Measurements from ENCODE around the gene PHF21A. TPM values are rescaled to one million over a fixed set of nuclear protein-coding genes. Genes with fewer than 3 reads are reported as not detected.
"Not testable (repeated sequence)": the region's sequence is repeated elsewhere in the genome, so short reads cannot be mapped to it uniquely, and the experiment has no call there.

PHF21A gene
- polyA plus RNA-seq, 6 donors from 2014 or later: 0.28 to 19.0 (median 12.3) TPM

DNA sequence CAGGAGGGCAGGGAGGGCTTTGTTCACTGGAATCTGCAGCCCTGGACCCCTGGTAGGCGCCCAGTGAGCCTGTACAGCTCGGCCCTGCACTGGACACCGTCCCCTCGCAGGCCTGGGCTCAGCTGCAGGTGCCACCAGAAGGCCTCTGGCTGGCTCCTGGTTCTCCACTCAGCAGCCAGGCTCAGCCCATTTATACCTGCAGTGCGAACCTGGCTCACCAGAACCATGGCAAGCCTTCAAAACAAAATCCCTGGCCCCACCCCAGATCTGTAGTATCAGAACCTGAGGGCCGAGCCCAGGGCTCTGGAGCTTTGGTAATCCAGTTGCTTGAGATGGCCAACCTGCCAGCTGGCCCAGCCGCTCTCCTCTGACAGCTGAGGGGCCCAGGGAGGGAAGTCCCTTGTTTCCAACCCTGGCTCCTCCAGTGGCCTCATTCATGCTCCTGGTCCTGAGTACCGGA is 213.3 kb downstream of the PHF21A start:
- Mint-ChIP-seq H3K27ac (peak overlapping the region in 2 of 6 donors; percentile 34 to 41), H3K4me3 (no peak overlapping the region), H3K27me3 (no peaks in the 10 kb centered on the region), H3K4me1 (peaks cover 10 to 19% (median 11%) of the 10 kb centered on the region in 3 donors), H3K9me3 (no peaks in the 10 kb centered on the region), H3K36me3 (peaks cover 0 to 7% of the 10 kb centered on the region in 2 donors)
- DNase-seq (no peak), ATAC-seq (ENCODE audit: low read depth in 2 of 2) (no peak)

DNA sequence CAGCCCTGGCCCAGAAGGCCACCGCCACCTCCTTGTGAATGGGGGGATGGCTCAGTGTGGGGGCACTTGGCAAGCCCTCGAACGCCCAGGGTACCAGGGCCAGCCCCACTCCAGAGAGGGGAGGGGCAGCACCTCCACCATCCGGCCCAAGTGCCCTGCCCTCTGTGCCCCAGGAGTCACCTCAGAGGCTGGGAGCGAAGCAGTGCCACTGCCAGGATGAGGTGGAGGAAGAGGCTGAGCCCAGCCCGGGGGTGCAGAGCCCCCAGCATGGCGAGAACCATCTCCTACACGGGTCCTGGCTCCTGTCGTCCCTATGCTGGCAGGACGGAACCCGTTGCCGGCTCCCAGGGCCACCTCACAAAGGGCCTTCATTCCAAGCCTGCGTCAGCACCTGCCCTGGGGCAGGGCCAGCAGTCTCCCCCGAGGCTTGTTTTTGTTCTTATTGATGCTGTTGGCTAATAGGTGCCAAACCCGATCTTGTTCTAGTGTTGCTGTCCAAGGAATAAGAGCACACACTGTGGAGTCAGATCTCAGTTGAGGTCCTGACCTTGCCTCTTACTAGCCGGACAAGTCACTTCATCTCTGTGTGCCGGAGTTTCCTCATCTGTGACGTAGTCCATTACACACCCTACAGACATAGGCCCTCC is 214.2 kb downstream of the PHF21A start, which contains the start of gene FREY1:
Gene FREY1 (minus strand): TSS at position 307 of the 647 bp plus-strand sequence. CDS start 26 bp downstream, at position 281.
- Mint-ChIP-seq H3K27me3 (no peaks in the 10 kb centered on the region), H3K4me3 (peak within 1 kb of the TSS in 1 of 8 donors; percentile 15)

DNA sequence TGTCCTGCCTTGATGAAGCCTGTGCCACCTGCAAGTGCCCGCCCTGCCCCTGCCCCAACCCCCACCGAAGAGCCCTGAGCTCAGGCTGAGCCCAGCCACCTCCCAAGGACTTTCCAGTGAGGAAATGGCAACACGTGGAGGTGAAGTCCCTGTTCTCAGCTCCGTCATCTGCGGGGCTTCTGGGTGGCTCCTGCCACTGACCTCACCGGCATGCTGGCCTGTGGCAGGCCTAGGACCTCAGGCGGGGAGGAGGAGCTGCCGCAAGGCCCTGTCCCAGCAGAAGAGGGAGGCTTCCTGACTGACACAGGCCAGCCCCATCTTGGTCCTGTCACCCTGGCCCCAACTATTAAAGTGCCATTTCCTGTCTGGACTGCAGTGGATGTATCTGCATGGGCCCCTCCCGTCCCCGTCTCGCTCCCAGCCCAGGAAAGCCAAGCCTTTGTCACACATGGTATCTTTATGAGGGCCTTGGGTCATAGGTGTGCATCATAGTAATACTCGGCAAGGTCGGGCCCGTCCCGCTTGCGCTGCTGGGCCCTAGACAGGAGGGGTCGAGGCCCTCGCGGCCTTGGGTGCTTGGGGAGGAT is 215.1 kb downstream of the PHF21A start:
- H3K36me3 Mint-ChIP-seq: peaks cover 0 to 4% of the 10 kb centered on the region in 2 donors
- peaks cover 10 to 19% (median 11%) of the 10 kb centered on the region in 3 donors for H3K4me1 Mint-ChIP-seq
- no peaks in the 10 kb centered on the region for H3K9me3 Mint-ChIP-seq
- no peak overlapping the region for H3K4me3 Mint-ChIP-seq
- DNase-seq (no peak), ATAC-seq (ENCODE audit: low read depth in 2 of 2) (peak in 1 of 2 donors; percentile 8)
- peak overlapping the region in 2 of 6 donors; percentile 63 to 82 for H3K27ac Mint-ChIP-seq
- no peaks in the 10 kb centered on the region for H3K27me3 Mint-ChIP-seq

More for the DNA sequence above, 214.2 kb downstream of the PHF21A start, which contains the start of gene FREY1:
- peak within 1 kb of the TSS in 3 of 6 donors; percentile 63 to 82 (median 80) for H3K27ac Mint-ChIP-seq
- peaks cover 10 to 19% (median 11%) of the 10 kb centered on the region in 3 donors for H3K4me1 Mint-ChIP-seq
- peaks cover 0 to 7% of the 10 kb centered on the region in 2 donors for H3K36me3 Mint-ChIP-seq
- ATAC-seq (ENCODE audit: low read depth in 2 of 2) (no peak), DNase-seq (no peak)
- H3K9me3 Mint-ChIP-seq: no peaks in the 10 kb centered on the region

DNA sequence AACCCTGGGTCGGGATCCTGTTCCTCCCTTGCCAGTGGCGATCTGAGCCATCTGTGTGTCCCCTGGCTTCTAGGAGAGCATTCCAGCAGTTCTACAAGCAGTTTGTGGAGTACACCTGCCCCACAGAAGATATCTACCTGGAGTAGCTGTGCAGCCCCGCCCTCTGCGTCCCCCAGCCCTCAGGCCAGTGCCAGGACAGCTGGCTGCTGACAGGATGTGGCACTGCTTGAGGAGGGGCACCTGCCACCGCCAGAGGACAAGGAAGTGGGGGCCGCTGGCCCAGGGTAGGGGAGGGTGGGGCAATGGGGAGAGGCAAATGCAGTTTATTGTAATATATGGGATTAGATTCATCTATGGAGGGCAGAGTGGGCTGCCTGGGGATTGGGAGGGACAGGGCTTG is 215.7 kb downstream of the PHF21A start:
- not testable (repeated sequence) for H3K27me3 Mint-ChIP-seq, H3K36me3 Mint-ChIP-seq, H3K9me3 Mint-ChIP-seq, DNase-seq
- Mint-ChIP-seq H3K4me3 (peak overlapping the region in 1 of 8 donors; percentile 12), H3K27ac (peak overlapping the region in 1 of 6 donors; percentile 75), H3K4me1 (peaks cover 14 to 23% (median 14%) of the 10 kb centered on the region in 3 donors)
- peak; percentile 11 to 21 for ATAC-seq (ENCODE audit: low read depth in 2 of 2)

DNA sequence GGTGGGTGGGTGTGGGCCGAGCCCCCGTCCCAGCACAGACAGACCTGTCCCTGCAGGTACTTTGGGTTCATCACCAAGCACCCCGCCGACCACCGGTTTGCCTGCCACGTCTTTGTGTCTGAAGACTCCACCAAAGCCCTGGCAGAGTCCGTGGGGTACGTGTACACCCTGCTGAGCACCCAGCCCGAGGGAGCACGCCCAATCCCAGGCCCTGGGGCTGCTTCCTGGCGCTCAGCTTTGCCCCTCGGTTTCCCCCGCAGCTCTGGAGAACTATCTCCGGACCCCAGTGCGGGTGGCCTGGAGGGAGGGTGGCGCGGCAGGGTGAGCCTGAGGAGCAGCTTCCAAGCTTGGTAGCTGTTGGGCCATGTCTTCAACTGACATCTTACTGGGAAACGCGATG is 216.2 kb downstream of the PHF21A start:
- H3K9me3 Mint-ChIP-seq: no peaks in the 10 kb centered on the region
- DNase-seq: no peak
- H3K27me3 Mint-ChIP-seq: peaks cover 0 to 7% (median 0%) of the 10 kb centered on the region in 3 donors
- H3K36me3 Mint-ChIP-seq: no peaks in the 10 kb centered on the region
- peak overlapping the region in 1 of 8 donors; percentile 12 for H3K4me3 Mint-ChIP-seq
- no peak for ATAC-seq (ENCODE audit: low read depth in 2 of 2)
- peaks cover 15 to 26% (median 15%) of the 10 kb centered on the region in 3 donors for H3K4me1 Mint-ChIP-seq
- no peak overlapping the region for H3K27ac Mint-ChIP-seq

DNA sequence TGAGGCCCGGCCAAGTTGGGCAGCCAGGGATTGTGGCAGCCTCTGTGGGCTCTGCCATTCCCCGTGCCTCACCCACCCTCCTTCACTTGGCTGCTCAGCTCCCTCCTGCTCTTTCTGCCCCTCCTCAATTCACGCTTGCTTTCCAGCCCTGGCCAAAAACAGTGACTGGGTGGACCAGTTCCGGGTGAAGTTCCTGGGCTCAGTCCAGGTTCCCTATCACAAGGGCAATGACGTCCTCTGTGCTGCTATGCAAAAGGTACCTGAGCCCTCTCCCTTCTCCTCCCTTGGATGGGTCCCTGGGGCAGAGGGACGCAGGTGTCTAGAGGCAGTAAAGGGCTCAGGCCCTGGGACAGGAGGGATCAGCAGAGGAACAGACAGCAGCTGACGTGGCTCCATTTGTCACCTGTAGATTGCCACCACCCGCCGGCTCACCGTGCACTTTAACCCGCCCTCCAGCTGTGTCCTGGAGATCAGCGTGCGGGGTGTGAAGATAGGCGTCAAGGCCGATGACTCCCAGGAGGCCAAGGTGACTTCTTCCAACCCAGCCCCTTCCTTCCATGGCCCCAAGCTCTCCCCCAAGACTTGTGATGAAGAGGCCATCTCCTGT is 216.8 kb downstream of the PHF21A start:
- Mint-ChIP-seq H3K27ac (peak overlapping the region in 2 of 6 donors; percentile 52 to 57), H3K4me3 (peak overlapping the region in 2 of 8 donors; percentile 47 to 64)

DNA sequence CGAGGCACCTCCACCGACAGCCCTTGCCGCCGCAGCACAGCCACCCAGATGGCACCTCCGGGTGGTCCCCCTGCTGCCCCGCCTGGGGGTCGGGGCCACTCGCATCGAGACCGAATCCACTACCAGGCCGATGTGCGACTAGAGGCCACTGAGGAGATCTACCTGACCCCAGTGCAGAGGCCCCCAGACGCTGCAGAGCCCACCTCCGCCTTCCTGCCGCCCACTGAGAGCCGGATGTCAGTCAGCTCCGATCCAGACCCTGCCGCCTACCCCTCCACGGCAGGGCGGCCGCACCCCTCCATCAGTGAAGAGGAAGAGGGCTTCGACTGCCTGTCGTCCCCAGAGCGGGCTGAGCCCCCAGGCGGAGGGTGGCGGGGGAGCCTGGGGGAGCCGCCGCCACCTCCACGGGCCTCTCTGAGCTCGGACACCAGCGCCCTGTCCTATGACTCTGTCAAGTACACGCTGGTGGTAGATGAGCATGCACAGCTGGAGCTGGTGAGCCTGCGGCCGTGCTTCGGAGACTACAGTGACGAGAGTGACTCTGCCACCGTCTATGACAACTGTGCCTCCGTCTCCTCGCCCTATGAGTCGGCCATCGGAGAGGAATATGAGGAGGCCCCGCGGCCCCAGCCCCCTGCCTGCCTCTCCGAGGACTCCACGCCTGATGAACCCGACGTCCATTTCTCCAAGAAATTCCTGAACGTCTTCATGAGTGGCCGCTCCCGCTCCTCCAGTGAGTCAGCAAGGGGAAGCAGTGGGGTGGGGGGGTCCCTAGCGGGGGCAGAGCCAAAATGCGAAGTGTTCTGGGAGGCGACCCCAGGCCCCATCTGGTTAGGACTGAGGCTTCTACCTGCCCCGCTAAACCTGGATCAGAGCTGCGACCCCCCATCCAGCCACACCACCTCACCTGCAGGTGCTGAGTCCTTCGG is 218.5 kb downstream of the PHF21A start:
- H3K27me3 Mint-ChIP-seq: peaks cover 0 to 18% (median 6%) of the 10 kb centered on the region in 3 donors
- no peaks in the 10 kb centered on the region for H3K9me3 Mint-ChIP-seq
- no peaks in the 10 kb centered on the region for H3K36me3 Mint-ChIP-seq
- H3K27ac Mint-ChIP-seq: peak overlapping the region in 1 of 6 donors; percentile 57
- ATAC-seq (ENCODE audit: low read depth in 2 of 2) (no peak), DNase-seq (no peak)
- H3K4me1 Mint-ChIP-seq: peaks cover 20 to 30% (median 21%) of the 10 kb centered on the region in 3 donors
- peak overlapping the region in 1 of 8 donors; percentile 21 for H3K4me3 Mint-ChIP-seq

More for the DNA sequence above, 216.8 kb downstream of the PHF21A start:
- ATAC-seq (ENCODE audit: low read depth in 2 of 2) (no peak), DNase-seq (no peak)
- H3K27me3 Mint-ChIP-seq: peaks cover 0 to 7% (median 0%) of the 10 kb centered on the region in 3 donors
- no peaks in the 10 kb centered on the region for H3K9me3 Mint-ChIP-seq
- H3K4me1 Mint-ChIP-seq: peaks cover 16 to 30% (median 19%) of the 10 kb centered on the region in 3 donors
- H3K36me3 Mint-ChIP-seq: no peaks in the 10 kb centered on the region

DNA sequence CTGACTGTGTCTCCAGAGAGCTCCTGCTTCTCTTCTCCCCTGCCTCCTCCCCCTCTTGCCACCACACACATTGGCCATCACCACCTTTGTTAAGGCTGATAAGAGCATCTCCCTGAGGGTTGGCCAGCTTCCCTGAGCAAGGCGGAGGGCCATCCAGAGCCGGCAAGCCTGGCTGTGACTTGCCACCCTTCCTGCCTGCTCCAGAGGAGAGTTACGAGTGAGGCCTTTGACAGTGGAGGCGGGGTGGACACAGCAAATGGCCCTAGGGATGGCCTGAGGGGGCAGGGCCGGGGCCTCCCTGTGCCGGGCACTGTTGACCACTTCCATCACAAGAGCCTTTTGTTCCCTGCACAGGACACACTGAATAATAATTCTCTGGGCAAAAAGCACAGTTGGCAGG is 219.6 kb downstream of the PHF21A start:
- DNase-seq (no peak), ATAC-seq (ENCODE audit: low read depth in 2 of 2) (no peak)
- peak overlapping the region in 2 of 6 donors; percentile 41 to 56 for H3K27ac Mint-ChIP-seq
- H3K4me1 Mint-ChIP-seq: peaks cover 17 to 29% (median 21%) of the 10 kb centered on the region in 3 donors
- H3K4me3 Mint-ChIP-seq: peak overlapping the region; percentile 25 to 87 (median 75)
- H3K27me3 Mint-ChIP-seq: peaks cover 0 to 20% (median 9%) of the 10 kb centered on the region in 3 donors
- H3K36me3 Mint-ChIP-seq: no peaks in the 10 kb centered on the region
- H3K9me3 Mint-ChIP-seq: no peaks in the 10 kb centered on the region

DNA sequence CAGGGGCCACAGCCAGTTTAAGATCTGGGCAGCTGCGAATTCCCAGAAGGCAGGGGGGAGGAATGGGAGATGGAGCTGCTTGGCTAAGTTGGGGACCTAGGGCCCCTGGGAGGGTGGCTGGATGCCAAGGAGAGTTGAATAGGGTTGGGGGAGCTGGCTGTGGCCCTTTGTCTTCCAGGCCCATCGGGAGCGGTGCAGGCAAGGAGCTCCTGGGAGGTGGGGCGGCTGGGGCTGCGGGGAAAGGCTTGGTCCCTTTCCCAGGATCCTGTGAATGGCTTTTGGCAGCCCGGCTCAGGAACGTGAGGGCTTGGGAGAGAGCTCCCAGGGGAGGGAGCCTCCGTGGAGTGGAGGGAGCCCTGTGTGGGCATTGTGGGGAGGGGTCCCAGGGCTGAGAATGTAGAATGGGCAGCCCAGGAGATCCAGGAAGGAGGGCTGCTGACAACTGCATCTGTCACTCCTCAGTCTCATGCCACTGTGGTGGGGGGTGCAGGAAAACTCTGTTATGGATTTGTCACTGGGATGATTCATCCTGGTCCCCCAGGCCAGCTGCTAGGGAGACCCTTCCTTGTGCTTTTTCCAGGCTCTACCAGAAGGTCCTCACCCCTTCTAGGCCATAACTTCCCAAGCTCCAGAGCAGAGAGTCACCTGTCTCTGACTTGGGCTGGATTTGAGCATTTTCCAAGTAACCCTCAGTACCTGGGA is 220.2 kb downstream of the PHF21A start:
- ATAC-seq (ENCODE audit: low read depth in 2 of 2) (no peak), DNase-seq (no peak)
- H3K9me3 Mint-ChIP-seq: no peaks in the 10 kb centered on the region
- H3K27ac Mint-ChIP-seq: peak overlapping the region in 5 of 6 donors; percentile 27 to 81 (median 73)
- no peaks in the 10 kb centered on the region for H3K36me3 Mint-ChIP-seq
- peak overlapping the region; percentile 61 to 87 (median 78) for H3K4me3 Mint-ChIP-seq
- H3K4me1 Mint-ChIP-seq: peaks cover 14 to 23% (median 17%) of the 10 kb centered on the region in 3 donors
- peaks cover 0 to 24% (median 9%) of the 10 kb centered on the region in 3 donors for H3K27me3 Mint-ChIP-seq

DNA sequence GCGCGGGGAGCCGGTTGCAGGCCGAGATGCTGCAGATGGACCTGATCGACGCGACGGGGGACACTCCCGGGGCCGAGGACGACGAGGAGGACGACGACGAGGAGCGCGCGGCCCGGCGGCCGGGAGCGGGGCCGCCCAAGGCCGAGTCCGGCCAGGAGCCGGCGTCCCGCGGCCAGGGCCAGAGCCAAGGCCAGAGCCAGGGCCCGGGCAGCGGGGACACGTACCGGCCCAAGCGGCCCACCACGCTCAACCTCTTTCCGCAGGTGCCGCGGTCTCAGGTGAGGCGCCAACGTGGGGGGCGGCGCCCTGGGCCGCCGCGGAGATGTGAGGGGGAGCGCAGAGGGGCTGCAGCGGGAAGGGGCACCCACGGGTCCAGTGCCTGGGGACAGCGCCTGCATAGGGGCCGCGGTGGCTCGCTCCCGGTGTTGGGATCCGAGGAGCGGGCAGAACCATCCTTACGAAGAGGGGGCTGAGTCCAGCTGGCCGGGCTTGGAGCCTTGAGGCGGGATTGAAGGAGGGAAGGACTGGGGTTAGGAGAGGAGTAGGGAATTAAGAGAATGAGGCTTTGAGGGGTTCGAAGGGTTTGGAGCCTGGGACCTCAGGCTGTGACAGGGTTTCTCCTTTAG is 221.0 kb downstream of the PHF21A start:
- peaks cover 0 to 32% (median 10%) of the 10 kb centered on the region in 3 donors for H3K27me3 Mint-ChIP-seq
- H3K36me3 Mint-ChIP-seq; H3K9me3 Mint-ChIP-seq; ATAC-seq (ENCODE audit: low read depth in 2 of 2); DNase-seq: not testable (repeated sequence)
- peak overlapping the region in 5 of 6 donors; percentile 53 to 88 (median 80) for H3K27ac Mint-ChIP-seq
- H3K4me3 Mint-ChIP-seq: peak overlapping the region; percentile 61 to 87 (median 78)
- H3K4me1 Mint-ChIP-seq: peaks cover 14 to 20% (median 17%) of the 10 kb centered on the region in 3 donors

DNA sequence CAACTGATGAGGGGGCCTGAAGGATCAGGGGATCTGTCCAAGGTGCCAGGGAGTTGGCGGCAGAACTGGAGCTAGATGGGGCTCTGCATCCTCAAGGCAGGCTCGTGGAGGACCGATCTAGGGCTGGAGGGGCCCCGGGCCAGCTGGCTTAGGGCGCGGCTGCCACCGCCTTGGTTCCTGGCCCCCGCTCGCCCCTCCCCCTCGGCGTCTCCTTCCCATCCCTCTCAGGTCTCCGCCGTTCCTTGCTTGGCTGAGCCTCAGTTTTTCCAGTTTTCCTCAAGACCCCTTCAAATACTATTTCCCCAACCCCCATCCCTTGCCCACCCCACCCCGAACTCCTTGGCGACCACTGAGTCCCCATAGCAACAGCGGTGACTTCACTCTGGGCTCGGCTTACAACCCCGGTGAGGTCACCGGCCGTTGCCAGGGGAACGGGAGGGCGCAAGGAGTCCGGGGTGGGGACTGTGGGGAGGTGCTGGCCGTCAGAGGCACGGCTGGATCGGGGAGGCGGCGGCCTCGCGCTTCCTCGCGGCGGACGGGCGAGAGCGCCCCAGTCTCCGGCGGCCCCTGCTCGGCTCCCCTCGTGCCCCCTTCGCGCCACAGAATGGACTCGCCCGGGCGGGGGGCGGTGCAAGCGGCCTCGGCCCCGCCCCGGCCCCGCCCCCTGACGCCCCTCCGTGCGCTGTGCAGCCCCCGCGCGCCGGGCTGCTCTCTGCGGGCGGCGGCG is 221.6 kb downstream of the PHF21A start:
- Mint-ChIP-seq H3K4me1 (peaks cover 14 to 20% (median 17%) of the 10 kb centered on the region in 3 donors), H3K9me3 (no peaks in the 10 kb centered on the region), H3K27me3 (peaks cover 4 to 39% (median 17%) of the 10 kb centered on the region in 3 donors), H3K36me3 (no peaks in the 10 kb centered on the region), H3K4me3 (peak overlapping the region; percentile 77 to 86 (median 78)), H3K27ac (peak overlapping the region; percentile 29 to 96 (median 78))
- ATAC-seq (ENCODE audit: low read depth in 2 of 2) (peak; percentile 84 to 88), DNase-seq (peak; percentile 82)
